IPS-18a (cell line): Measurements from ENCODE around the gene HDAC4.

ENCODE experiments used
- H3K27ac ChIP-seq: one replicate; pipeline ENCODE4 v1.5.1; 2013; ENCODE audit warnings: low read length
- H3K27me3 ChIP-seq: one replicate; pipeline ENCODE4 v1.6.1; 2013; ENCODE audit warnings: mild to moderate bottlenecking, low read length; ENCODE audit not compliant: control insufficient read depth, insufficient read depth
- H3K36me3 ChIP-seq: one replicate; pipeline ENCODE4 v1.6.1; 2013; ENCODE audit warnings: low read depth, low read length; ENCODE audit not compliant: control insufficient read depth
- H3K4me1 ChIP-seq: one replicate; pipeline ENCODE4 v1.6.1; 2013; ENCODE audit warnings: low read depth, low read length; ENCODE audit not compliant: control insufficient read depth
- H3K4me3 ChIP-seq: one replicate; pipeline ENCODE4 v1.5.1; 2013; ENCODE audit warnings: low read length
- H3K9ac ChIP-seq: one replicate; pipeline ENCODE4 v1.6.1; 2013; ENCODE audit warnings: mild to moderate bottlenecking, low read length, moderate library complexity
- H3K9me3 ChIP-seq: one replicate; pipeline ENCODE4 v1.6.1; 2013; ENCODE audit warnings: low read depth, low read length; ENCODE audit not compliant: control insufficient read depth

HDAC4 gene

GRCh38 chr2:239167766-239168444 lies 232.9 kb downstream of the HDAC4 start:
- Histone ChIP-seq H3K9ac (no peak overlapping the region), H3K9me3 (peaks cover 14% of the 10 kb centered on the region), H3K36me3 (no peaks in the 10 kb centered on the region), H3K27me3 (no peaks in the 10 kb centered on the region), H3K27ac (no peak overlapping the region), H3K4me3 (no peak overlapping the region), H3K4me1 (no peaks in the 10 kb centered on the region)

- Histone ChIP-seq H3K9ac (no peak overlapping the region), H3K27me3 (no peaks in the 10 kb centered on the region), H3K4me1 (no peaks in the 10 kb centered on the region), H3K27ac (no peak overlapping the region), H3K4me3 (no peak overlapping the region), H3K36me3 (no peaks in the 10 kb centered on the region), H3K9me3 (peaks cover 13% of the 10 kb centered on the region)
These were observed 233.7 kb downstream of the HDAC4 start for GRCh38 chr2:239167011-239167673.

GRCh38 chr2:239166201-239166834 lies 234.5 kb downstream of the HDAC4 start:
- no peaks in the 10 kb centered on the region for H3K36me3 ChIP-seq

DNA sequence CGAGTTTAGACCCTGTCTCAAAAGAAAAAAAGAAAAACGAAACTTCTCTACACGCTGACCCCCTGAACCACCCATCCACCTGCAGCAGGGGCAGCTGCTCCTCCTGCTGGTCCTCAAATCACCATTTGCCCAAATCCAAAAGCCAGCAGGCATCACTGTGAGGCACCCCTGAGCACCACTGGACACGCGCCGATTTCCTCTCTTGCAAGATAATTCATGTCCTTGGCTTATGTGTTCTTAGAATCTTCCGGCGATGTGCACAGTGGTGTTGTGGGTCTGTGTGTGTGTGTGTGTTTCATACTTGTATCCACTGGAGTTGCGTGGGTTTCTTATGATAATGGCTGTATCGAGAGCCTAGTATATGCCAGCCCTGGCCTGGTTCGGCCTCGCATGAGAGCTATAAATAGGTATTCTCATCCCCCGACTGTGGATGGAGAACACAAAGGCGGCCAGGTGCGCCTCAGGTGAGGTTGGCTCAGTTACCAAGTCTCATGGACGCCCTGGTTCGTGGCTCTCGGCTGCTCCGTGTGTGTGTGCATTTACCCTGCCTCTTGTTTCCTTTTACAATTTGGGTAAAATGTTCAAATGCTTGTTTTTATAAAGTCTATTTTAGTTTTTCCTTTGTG lies 235.5 kb downstream of the HDAC4 start:
- no peaks in the 10 kb centered on the region for H3K9me3 ChIP-seq
- H3K36me3 ChIP-seq = peaks cover under 1% of the 10 kb centered on the region
- H3K27ac ChIP-seq = no peak overlapping the region
- no peaks in the 10 kb centered on the region for H3K4me1 ChIP-seq
- no peak overlapping the region for H3K4me3 ChIP-seq
- no peak overlapping the region for H3K9ac ChIP-seq
- H3K27me3 ChIP-seq = no peaks in the 10 kb centered on the region

More at GRCh38 chr2:239166201-239166834, 234.5 kb downstream of the HDAC4 start:
- Histone ChIP-seq H3K9me3 (peaks cover 6% of the 10 kb centered on the region), H3K27ac (no peak overlapping the region), H3K27me3 (no peaks in the 10 kb centered on the region), H3K4me3 (no peak overlapping the region), H3K4me1 (no peaks in the 10 kb centered on the region), H3K9ac (no peak overlapping the region)

GRCh38 chr2:239164335-239164871 lies 236.4 kb downstream of the HDAC4 start:
- Histone ChIP-seq H3K36me3 (peaks cover 4% of the 10 kb centered on the region), H3K9me3 (no peaks in the 10 kb centered on the region), H3K27ac (no peak overlapping the region), H3K4me3 (no peak overlapping the region), H3K27me3 (no peaks in the 10 kb centered on the region), H3K4me1 (no peaks in the 10 kb centered on the region), H3K9ac (no peak overlapping the region)

DNA sequence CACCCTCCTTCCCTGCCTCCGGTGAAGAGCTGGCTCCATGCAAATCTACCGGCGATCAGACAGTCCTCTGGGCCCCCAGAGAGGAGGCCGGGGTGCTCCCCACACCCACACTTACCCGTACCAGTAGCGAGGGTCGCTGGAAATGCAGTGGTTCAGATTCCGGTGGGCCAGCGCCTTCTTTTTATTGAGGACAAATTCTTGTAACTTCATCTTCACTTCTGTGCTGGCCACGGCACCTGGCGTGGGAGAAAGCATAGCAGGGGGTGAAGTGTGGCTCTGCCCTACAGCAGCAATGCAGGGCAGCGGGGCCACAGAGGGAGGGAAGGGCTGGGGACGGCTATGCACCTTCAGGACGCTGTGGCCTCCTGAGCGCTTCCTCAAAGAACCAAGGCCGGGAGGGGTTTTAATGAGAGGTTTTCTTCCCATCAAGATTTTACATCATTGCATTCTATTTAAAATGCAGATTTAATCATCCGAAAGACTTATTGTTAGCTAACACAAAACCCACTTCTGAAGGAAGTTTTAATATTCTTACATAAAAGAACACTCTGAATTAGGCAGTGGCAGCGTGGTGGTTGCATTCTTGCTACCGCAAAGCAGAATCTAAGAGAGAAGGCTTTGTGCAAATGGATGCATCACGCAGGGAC lies 237.0 kb downstream of the HDAC4 start:
- Histone ChIP-seq H3K4me1 (no peaks in the 10 kb centered on the region), H3K36me3 (peaks cover 4% of the 10 kb centered on the region), H3K9ac (no peak overlapping the region), H3K4me3 (no peak overlapping the region), H3K27ac (no peak overlapping the region), H3K27me3 (no peaks in the 10 kb centered on the region), H3K9me3 (no peaks in the 10 kb centered on the region)

- Histone ChIP-seq H3K36me3 (peaks cover 4% of the 10 kb centered on the region), H3K27me3 (no peaks in the 10 kb centered on the region), H3K9me3 (no peaks in the 10 kb centered on the region), H3K9ac (no peak overlapping the region), H3K4me1 (no peaks in the 10 kb centered on the region), H3K4me3 (no peak overlapping the region), H3K27ac (no peak overlapping the region)
These were observed 237.7 kb downstream of the HDAC4 start for GRCh38 chr2:239162976-239163687.

GRCh38 chr2:239162141-239162821 lies 238.5 kb downstream of the HDAC4 start:
- Histone ChIP-seq H3K27me3 (no peaks in the 10 kb centered on the region), H3K4me1 (no peaks in the 10 kb centered on the region), H3K9ac (no peak overlapping the region), H3K4me3 (no peak overlapping the region), H3K27ac (no peak overlapping the region), H3K36me3 (peaks cover 4% of the 10 kb centered on the region), H3K9me3 (no peaks in the 10 kb centered on the region)

GRCh38 chr2:239161711-239162140 lies 239.1 kb downstream of the HDAC4 start:
- H3K27ac ChIP-seq = no peak overlapping the region
- H3K9ac ChIP-seq = no peak overlapping the region
- H3K4me1 ChIP-seq = no peaks in the 10 kb centered on the region
- no peaks in the 10 kb centered on the region for H3K27me3 ChIP-seq
- H3K9me3 ChIP-seq = no peaks in the 10 kb centered on the region
- peaks cover 4% of the 10 kb centered on the region for H3K36me3 ChIP-seq
- no peak overlapping the region for H3K4me3 ChIP-seq
